HG03469 (cell line): ENCODE results near the gene BRAF.
"Not testable (repeated sequence)": the region's sequence is repeated elsewhere in the genome, so short reads cannot be mapped to it uniquely, and the experiment has no call there.

ENCODE experiments used
- ATAC-seq: cut with Tn5 transposase; IDR thresholded peaks from one replicate; pipeline ENCODE4 v1.9.1; 2021; ENCODE audit warnings: mild to moderate bottlenecking, moderate library complexity, moderate number of reproducible peaks; ENCODE audit not compliant: unreplicated experiment

BRAF gene

GRCh38 chr7:140778568-140778967 lies 146.2 kb downstream of the BRAF start:
- no peak for ATAC-seq

- ATAC-seq, result no peak
Measured at GRCh38 chr7:140774371-140774770, 150.4 kb downstream of the BRAF start.

- ATAC-seq, result no peak
Measured at GRCh38 chr7:140773104-140773503, 151.6 kb downstream of the BRAF start.

DNA sequence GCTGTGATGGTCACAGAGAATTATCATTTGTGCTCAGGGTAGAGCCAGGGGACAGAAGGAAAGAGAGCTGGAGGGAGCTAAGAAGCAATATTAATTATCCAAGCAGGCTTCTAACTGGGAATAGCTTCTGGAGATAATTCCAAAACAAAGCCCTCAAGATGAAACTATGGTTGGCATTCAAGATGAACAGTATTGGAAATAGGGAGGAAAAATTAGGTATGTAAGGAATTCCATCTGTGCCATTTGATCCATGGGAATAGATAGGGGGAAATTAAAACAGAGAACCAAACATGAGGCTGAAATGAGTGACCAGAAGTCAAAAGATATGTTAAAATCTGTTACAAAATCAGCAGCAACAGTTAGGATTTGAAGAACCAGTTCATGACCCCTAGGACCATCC lies 152.9 kb downstream of the BRAF start:
- no peak for ATAC-seq

DNA sequence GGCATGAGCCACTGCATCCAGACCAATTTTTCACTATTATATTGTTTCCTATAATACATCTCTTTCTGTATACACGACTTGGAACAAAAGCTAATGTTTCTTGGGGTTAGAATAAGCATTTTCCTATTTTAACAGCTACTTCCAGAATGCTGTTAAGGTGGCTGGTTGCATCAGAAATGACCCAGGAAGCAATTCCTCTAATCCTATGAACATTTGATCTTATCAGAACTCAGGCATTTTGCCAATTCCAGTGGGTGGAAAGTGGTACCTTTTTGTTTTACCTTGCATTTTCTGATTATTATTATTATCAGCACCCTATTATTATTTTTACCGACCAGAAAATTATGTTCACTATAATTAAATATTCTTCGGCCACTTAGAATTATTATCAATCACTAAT lies 154.9 kb downstream of the BRAF start:
- ATAC-seq, result no peak

DNA sequence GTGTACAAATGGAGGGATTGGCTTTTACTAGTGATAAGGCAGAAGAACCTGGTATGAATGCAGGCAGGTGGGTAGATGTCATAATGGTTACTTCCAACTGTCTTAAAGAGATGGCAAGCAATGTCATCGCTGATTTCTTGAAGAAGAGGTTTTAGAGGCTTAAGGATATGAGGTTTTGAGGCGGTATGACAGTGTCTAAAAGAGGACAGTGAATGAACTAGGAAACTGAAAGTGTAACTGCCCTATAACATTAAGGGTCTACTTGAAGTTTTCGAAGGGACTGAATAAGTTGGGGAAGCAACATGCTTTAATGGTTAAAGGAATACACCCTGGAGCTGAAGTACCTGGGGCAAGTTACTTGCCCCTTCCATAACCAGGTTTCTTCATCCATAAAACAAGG lies 157.3 kb downstream of the BRAF start:
- ATAC-seq, result no peak

DNA sequence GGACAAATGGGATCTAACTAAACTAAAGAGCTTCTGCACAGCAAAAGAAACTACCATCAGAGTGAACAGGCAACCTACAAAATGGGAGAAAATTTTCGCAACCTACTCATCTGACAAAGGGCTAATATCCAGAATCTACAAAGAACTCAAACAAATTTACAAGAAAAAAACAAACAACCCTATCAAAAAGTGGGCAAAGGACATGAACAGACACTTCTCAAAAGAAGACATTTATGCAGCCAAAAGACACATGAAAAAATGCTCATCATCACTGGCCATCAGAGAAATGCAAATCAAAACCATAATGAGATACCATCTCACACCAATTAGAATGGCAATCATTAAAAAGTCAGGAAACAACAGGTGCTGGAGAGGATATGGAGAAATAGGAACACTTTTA lies 159.3 kb downstream of the BRAF start:
- not testable (repeated sequence) for ATAC-seq

DNA sequence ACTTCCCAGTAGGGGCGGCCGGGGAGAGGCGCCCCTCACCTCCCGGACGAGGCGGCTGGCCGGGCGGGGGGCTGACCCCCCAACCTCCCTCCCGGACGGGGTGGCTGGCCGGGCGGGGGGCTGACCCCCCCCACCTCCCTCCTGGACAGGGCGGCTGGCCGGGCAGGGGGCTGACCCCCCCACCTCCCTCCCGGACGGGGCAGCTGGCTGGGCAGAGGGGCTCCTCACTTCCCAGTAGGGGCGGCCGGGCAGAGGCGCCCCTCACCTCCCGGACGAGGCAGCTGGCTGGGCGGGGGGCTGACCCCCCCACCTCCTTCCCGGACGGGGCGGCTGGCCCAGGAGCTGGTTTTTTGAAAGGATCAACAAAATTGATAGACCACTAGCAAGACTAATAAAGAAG lies 161.6 kb downstream of the BRAF start:
- not testable (repeated sequence) for ATAC-seq

GRCh38 chr7:140761375-140761774 lies 163.4 kb downstream of the BRAF start:
- not testable (repeated sequence) for ATAC-seq

DNA sequence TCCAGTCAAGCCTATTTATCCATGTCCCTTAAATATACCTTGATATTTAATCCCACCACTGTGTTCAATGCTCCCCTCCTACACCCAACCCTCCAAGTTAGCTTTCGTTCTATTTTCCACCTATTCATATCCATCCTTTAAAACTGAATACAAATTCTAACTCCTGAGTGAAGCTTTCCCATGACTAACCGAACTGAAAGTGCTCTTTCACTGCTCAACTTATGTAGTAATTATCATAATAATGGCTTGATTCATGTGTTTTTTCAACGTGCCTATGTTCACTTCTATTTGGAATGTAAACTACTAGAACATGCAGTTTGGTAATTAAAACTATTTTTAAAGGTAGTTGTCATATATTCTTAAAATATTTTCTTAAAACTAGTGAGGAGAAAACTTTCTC lies 170.2 kb downstream of the BRAF start:
- no peak for ATAC-seq

DNA sequence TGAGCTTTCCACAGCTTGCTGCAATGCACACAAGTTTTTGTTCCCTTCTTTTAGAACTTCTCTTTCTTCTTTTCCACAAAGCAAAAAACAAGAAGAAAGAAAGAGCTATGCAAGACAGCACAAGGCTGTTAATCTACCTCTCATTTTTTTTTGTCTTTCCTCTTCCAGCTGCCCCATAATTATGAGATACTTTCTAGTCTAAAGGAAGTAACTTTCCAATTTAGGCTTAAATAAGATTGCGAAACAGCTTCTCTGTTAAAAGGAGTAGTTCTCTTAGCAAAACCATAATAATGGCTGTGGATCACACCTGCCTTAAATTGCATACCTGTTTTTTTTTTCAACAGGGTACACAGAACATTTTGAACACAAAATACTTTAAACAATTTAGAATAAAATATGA lies 172.2 kb downstream of the BRAF start:
- no peak for ATAC-seq

DNA sequence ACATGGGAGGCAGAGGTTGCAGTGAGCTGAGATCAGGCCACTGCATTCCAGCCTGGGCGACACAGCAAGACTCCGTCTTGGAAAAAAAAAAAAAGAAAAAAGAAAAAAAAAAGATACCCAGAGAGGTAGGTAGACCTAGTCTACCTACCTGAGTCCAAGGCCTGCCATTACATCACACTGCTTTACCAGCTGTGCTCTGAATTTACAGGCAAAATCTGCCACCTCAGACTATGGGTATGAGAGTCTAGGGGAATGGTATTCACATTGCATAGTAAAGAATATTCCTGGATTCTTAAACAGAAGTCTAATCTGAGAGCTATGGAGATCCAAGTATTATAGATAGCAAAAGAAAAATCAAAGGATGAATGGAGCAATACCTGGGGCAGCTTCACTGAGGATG lies 178.0 kb downstream of the BRAF start:
- ATAC-seq, result no peak

DNA sequence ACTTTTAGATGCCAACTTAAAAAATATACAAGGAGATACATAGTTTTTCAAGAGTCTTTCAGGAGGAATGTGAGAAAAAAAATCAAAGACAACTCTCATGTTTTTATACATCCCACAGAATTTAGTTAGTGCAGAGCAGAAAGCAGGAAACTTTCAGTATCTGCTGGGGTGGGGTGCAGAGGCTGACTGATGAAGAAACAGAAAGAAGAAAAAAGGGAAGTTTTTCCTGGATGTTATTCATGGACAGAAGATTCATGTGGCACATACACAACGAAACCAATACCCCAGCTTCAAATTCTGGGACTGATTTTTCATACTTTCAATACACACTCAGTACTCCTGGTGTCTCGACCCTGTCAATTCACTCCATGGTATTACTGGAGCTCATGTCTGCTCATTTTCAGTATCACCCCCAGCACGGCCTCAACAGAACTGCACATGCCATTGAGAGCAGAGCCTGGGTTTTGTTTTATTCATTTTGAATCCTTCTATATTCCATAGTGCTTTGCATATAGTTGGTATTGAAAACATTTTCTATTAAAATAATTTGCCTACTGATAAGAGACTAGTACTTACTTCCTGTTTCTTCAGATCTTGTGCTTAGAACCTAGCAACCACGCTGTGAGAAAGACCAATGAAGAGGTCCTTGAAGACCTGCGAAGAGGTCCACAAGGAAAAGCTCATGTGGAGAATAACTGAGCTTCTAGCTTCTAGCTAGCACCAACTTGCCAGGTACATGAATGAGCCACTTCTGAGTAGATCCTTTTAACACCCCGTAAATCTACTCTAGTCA lies 179.3 kb downstream of the BRAF start:
- ATAC-seq, result no peak

GRCh38 chr7:140744005-140744404 lies 180.7 kb downstream of the BRAF start:
- ATAC-seq, result no peak

- not testable (repeated sequence) for ATAC-seq
Measured at GRCh38 chr7:140743255-140743654, 181.5 kb downstream of the BRAF start.

GRCh38 chr7:140738280-140738679 lies 186.4 kb downstream of the BRAF start:
- no peak for ATAC-seq

DNA sequence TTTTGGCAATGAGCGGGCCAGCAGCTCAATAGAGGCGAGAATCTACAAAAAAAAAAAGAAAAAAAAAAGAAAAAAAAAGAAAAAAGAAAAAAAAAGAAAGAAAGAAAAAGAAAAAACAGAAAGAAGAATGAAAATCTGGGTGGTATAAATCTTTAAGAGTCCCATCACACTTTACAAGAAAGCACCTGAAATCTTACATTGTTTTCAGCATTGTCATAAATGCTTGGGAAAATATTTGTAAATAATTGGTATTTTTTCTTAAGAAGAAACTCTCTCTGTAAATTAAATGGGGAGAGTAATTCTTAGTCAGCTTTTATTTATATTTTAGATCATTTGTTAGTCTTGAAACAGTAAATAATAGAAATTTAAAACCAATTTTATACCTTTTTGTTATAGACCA lies 190.0 kb downstream of the BRAF start:
- no peak for ATAC-seq

DNA sequence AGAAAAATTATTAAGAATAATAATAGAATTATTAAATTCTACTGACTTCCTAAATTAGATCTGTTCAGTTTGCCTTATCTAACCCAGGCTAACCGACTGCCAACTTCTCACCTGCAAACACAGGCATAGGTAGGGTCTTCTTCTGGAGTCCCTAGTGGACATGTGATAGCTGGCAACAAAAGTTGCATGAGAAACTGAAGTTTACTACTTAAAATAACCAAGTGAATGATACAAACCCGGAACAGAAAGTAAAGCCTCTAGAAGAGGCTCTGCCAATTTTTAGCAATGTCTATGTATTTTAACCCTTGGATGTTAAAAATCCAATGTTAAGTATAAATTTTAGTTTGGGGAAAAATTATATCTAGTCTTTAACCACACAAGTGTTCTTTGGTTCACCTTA lies 190.6 kb downstream of the BRAF start:
- ATAC-seq, result no peak

- ATAC-seq, result no peak
Measured at GRCh38 chr7:140732416-140732815, 192.3 kb downstream of the BRAF start.

DNA sequence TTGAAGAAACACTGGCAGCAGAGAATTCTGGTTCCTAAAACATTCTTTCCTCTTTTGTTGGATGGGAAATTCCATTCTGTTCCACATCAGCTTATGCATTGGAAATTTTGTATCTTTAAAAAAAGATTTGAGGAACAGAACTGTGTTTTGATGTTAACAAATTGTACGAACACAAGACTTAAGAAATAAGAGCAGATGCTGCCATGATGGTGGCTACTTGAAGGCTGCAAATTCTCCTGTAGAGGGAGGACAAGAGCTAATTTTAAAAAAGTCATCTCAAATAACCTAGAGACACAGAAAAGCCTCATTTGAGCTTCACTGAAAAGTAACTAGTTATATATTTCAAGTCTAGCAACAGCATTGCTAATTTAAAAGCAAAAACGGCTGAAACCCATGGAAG lies 198.4 kb downstream of the BRAF start:
- no peak for ATAC-seq

DNA sequence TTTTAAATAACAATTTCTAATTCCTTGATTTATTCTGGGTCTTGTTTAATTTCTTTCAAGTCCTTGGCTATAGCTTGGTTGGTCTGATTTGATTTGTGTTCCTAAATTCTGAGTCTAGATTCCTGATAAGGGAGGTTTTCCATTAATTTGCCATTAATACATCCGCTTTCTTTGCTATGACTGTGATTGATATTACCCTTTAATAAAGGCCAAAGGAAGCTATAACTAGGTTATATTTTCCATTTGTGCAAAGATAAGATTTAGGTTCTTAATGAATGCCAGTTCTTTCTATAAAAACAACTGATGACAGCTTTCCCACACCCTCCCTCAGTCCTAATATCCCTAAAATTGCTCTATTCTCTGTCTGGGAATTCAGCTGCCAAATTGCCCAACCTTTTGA lies 200.0 kb downstream of the BRAF start:
- no peak for ATAC-seq

GRCh38 chr7:140723574-140723973 lies 201.2 kb downstream of the BRAF start:
- ATAC-seq, result no peak

- no peak for ATAC-seq
Measured at GRCh38 chr7:140723006-140723405, 201.7 kb downstream of the BRAF start.
